ENCODE results near the gene SAMD4A.
A peak's percentile ranks its signal among the peaks of the same experiment; 100 is the strongest.

Gene SAMD4A

GRCh38 chr14:54685286-54685845 is 118.4 kb downstream of the SAMD4A start:
- DNase-seq (ENCODE audit: low spot score) = no peak

DNA sequence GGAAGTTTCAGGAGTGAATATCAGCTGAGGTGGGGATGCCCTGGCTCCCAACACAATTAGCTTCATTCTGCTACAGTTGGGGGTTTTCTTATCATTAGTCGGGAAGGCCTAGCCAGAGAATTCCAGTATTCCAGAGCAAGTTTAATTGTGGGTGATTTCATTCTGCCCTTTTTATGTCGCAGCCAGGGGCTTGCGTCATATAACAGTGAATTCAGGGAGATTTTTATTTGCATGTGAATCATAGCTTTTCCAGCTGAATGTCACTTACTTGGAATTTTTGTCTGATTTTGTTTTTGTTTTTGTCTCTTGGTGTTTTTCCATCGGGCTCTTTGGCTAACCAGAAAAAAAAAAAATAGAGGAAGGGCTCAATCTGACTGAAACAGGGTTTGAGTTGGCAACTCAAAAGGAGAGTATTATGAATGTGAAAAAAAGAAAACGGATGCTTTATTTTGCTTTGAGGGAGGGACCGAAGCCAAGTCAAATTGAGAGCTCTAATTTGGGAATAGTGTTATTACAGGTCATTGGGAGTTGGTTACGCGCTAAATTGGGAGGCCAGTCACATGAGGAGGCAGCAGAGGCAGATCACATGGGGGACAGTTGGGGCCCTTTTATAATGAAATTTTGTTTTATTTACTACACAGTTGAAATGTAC is 119.4 kb downstream of the SAMD4A start:
- DNase-seq (ENCODE audit: low spot score) = peak; percentile 77

- DNase-seq (ENCODE audit: low spot score) = no peak
Measured at GRCh38 chr14:54686871-54687749, 120.2 kb downstream of the SAMD4A start.

- DNase-seq (ENCODE audit: low spot score) = no peak
Measured at GRCh38 chr14:54687750-54688119, 120.8 kb downstream of the SAMD4A start.

DNA sequence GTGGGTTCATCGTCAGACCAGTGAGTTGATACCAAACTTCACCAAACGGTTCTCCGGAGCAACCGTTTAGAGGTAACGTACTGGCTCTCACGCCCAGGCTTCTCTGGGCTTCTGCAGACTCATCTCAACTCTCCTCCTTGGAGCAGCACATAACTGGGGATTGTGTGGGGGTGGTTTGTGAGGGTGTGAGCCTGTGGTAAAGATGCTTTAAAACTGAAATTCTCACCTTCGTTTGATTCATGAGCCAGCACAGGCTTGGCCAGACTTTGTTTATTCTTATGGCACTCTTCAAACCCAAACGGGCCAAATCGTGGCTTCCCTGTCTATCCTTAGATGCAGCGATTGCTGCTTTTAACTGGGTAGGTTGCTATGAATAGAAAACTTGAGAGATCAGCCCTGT is 121.3 kb downstream of the SAMD4A start:
- DNase-seq (ENCODE audit: low spot score) = no peak

DNA sequence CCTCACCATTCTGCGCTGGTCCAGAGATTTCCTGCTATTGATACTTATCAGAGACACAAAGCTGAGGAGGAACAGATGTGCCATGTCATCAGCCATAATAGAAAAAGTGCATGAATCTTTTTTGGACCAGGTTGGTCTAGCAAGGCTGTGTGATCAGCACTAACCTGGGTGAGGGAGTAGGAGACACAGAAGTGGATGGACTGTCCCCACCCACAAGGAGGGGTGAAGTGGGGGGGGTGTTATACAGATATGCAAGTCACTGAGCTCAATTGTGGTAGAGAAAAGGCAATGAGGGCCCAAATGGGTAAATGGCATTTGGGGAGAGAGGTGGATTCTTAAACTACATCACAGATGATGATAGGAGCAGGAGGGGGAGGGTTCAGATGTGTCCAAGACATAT is 123.0 kb downstream of the SAMD4A start:
- DNase-seq (ENCODE audit: low spot score) = no peak

- DNase-seq (ENCODE audit: low spot score) = no peak
Measured at GRCh38 chr14:54690887-54691286, 124.0 kb downstream of the SAMD4A start.

DNA sequence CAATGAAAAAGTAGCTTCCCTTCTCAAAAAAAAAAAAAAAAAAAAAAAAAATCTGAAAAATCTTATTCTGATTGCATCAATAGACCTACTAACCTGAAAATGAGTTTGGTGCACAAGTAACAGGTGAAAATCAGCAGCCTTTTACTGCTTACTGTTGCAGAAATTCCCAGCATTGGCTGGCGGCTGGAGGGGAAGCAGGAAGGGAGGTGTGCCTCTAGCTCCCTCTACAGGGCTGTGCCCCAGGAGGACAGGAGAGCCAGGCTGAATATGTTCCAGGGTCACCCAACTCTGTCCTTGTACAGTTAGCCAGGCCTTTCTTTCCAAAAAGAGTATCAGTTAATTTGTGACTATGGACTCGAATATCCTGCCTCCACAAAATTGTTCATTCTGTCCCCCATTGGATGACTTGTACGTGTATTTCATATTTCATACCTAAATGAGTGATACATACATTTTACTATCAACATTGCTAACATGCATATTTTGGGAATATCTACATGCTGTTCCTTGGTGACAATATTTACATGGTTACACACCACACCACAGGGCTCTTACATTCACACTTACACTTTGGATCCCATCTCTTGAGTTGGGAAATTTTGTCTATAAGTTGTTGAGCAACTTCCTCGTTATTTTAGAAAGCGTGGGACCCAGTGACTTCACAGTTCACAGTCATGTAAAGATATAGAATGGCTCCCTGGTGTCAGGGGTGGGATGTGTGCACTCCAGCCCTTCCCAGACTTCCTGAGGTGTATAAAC is 124.8 kb downstream of the SAMD4A start:
- DNase-seq (ENCODE audit: low spot score) = peak; percentile 77

DNA sequence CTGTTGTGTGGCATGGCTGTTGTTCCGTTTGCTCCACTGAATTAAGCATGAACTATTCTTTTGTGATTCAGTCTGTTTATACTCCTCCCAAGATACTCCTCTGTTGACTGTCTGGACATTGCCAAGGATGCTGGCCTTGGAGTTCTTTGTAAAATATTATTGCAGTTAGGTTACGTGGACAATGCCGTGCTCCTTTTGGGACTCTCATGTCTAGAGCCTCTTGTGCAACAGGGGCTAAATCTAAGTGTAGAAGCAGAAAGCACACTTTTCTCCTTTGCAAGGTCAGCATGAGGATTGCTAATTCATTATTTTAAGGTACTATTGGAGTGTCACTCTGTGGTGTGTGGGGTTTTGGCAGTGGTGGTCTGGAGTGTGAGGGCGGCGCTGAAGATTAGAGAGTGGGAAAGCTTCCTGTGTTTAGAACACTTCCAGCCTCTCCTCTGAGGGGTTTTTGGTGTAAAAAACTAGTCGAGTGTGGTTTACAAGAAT is 125.4 kb downstream of the SAMD4A start:
- DNase-seq (ENCODE audit: low spot score) = no peak

GRCh38 chr14:54693761-54694160 is 126.8 kb downstream of the SAMD4A start:
- DNase-seq (ENCODE audit: low spot score) = no peak

DNA sequence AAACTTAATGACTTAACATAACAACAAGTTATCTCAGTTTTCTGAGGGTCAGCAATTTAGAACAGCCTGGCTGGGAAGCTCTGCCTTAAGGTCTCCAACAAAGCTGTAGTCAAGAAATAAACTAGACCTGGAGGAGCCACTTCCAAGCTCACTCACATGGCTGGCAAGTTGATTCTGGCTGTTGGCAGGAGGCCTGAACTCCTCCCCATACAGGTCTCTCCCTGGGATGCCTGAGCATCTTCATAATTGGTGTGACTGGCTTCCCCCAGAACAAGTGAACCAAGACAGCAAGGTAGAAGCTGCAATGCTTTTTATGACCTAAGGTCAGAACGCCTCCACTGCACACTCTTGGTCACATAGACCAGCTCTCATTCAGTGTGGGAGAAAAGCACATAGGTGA is 128.3 kb downstream of the SAMD4A start:
- no peak for DNase-seq (ENCODE audit: low spot score)

- DNase-seq (ENCODE audit: low spot score) = no peak
Measured at GRCh38 chr14:54697001-54697400, 130.1 kb downstream of the SAMD4A start.

DNA sequence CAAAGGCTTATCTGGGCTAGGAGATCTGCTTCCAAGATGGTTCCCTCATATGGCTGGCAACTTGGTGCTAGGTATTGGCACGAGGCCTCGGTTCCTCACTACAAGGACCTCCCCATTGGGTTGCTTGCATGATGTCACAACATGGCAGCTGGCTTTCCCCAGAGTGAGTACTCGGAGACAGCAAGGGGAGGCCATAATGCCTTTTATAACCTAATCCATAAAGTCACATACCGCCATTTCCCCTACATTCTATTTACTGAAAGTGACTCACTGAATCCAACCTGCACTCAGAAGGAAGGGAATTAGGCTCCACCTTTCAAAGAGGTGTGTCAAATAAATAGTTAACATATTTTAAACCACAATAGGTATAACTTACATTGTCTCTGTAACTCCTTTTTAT is 130.9 kb downstream of the SAMD4A start:
- DNase-seq (ENCODE audit: low spot score) = no peak

DNA sequence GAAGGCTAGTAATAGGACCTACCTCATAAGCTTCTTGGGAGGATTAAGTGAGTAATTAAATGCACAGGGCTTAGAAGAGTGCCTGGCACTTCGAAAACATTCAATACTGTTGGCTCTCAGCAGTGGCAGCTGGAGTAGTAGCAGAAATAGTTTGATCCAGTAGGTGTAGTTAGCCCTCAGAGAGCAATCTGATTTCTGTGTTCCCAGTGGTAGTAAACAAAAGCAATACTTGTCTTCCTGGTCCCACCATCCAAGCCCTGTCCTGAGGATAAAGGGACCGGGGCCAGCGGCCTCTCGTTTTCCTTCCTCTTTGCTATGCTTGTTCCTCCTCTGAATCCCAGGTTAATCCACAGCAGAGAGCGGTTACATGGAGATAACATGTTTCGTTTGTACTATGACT is 131.6 kb downstream of the SAMD4A start:
- DNase-seq (ENCODE audit: low spot score) = no peak

GRCh38 chr14:54698966-54699530 is 132.1 kb downstream of the SAMD4A start:
- DNase-seq (ENCODE audit: low spot score) = no peak

DNA sequence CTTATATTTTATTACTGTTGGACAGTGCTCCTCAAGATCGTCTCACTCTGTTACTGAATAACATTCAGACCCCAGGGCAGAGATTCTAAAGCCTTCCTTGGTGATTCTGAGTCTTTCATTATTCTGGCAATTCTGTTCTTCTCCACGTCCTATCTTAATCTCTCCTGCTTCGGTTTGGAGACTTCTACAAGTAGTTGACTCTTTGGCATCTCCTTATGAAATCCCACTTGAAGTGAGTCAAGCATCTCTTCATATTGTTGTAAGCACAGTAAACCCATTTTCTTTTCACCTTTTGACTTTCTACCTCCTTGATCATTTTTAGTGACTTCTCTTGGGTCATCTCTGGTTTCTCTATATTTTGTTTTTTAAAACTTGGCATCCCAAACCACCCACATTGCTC is 132.8 kb downstream of the SAMD4A start:
- no peak for DNase-seq (ENCODE audit: low spot score)

GRCh38 chr14:54700717-54701116 is 133.8 kb downstream of the SAMD4A start:
- DNase-seq (ENCODE audit: low spot score) = no peak

- DNase-seq (ENCODE audit: low spot score) = no peak
Measured at GRCh38 chr14:54702014-54702491, 135.1 kb downstream of the SAMD4A start.

DNA sequence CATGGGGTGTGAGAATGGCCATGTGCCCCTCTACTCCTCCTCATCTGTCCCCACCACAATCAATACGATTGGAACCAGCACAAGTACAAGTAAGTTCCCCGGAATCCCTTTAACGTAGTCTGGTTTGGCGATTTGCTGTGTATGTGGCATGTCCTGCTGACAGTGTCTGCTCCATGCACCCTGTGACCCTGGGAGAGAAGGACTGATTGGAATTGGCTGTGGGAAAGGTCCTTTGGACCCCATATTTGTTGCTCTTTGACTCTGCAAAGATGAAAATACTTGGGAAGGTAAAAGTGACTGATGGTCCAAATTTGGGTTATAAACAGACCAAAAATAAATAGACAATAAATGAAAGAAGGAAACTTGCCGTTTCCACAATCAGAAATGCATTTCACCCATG is 135.6 kb downstream of the SAMD4A start:
- no peak for DNase-seq (ENCODE audit: low spot score)

GRCh38 chr14:54703082-54703481 is 136.2 kb downstream of the SAMD4A start:
- DNase-seq (ENCODE audit: low spot score) = no peak

- no peak for DNase-seq (ENCODE audit: low spot score)
Measured at GRCh38 chr14:54703724-54704123, 136.8 kb downstream of the SAMD4A start.

- no peak for DNase-seq (ENCODE audit: low spot score)
Measured at GRCh38 chr14:54704768-54705167, 137.8 kb downstream of the SAMD4A start.
